Raji (cell line): ENCODE results near the gene WDR47.

Experiments used
- POLR2A ChIP-seq: IDR thresholded peaks from 2 replicates; pipeline ENCODE4 v1.6.1; 2011; ENCODE audit warnings: low read depth, low read length, control low read depth; ENCODE audit not compliant: insufficient read depth

The WDR47 gene

GRCh38 chr1:109020693-109021257 lies 21.1 kb downstream of the WDR47 start:
- no peak for TF ChIP-seq POLR2A

GRCh38 chr1:109017134-109017533 lies 24.8 kb downstream of the WDR47 start:
- no peak for TF ChIP-seq POLR2A

GRCh38 chr1:109011335-109011734 lies 30.6 kb downstream of the WDR47 start:
- no peak for TF ChIP-seq POLR2A

- no peak for TF ChIP-seq POLR2A
Measured at GRCh38 chr1:108983114-108983513, 58.8 kb downstream of the WDR47 start.

GRCh38 chr1:108976658-108977057 lies 65.2 kb downstream of the WDR47 start:
- no peak for TF ChIP-seq POLR2A

GRCh38 chr1:108972951-108973350 lies 69.0 kb downstream of the WDR47 start:
- no peak for TF ChIP-seq POLR2A

GRCh38 chr1:108969346-108969745 lies 72.6 kb downstream of the WDR47 start:
- TF ChIP-seq POLR2A: no peak

- peak; percentile 87 for TF ChIP-seq POLR2A
Measured at GRCh38 chr1:108963052-108963686, 78.7 kb downstream of the WDR47 start, which contains the start of gene CLCC1. Gene CLCC1, minus strand, starts transcription at chr1:108963484. Its CDS starts 13,047 bp downstream, at chr1:108950437.

- TF ChIP-seq POLR2A: no peak
Measured at GRCh38 chr1:108962681-108963051, 79.2 kb downstream of the WDR47 start.

- no peak for TF ChIP-seq POLR2A
Measured at GRCh38 chr1:108961752-108962486, 80.0 kb downstream of the WDR47 start.

GRCh38 chr1:108961198-108961597 lies 80.7 kb downstream of the WDR47 start:
- no peak for TF ChIP-seq POLR2A

GRCh38 chr1:108960719-108961118 lies 81.2 kb downstream of the WDR47 start:
- TF ChIP-seq POLR2A: no peak

GRCh38 chr1:108957888-108958287 lies 84.0 kb downstream of the WDR47 start:
- TF ChIP-seq POLR2A: no peak

GRCh38 chr1:108955881-108956280 lies 86.0 kb downstream of the WDR47 start:
- no peak for TF ChIP-seq POLR2A

- no peak for TF ChIP-seq POLR2A
Measured at GRCh38 chr1:108955111-108955510, 86.8 kb downstream of the WDR47 start.

- no peak for TF ChIP-seq POLR2A
Measured at GRCh38 chr1:108953452-108953851, 88.5 kb downstream of the WDR47 start.

- no peak for TF ChIP-seq POLR2A
Measured at GRCh38 chr1:108951242-108951641, 90.7 kb downstream of the WDR47 start.

GRCh38 chr1:108949044-108949443 lies 92.9 kb downstream of the WDR47 start:
- TF ChIP-seq POLR2A: no peak
